Measurements from ENCODE around the gene C5orf63. TPM values are rescaled to one million over a fixed set of nuclear protein-coding genes. Genes with fewer than 3 reads are reported as not detected.
"Not testable (repeated sequence)": the region's sequence is repeated elsewhere in the genome, so short reads cannot be mapped to it uniquely, and the experiment has no call there.

Gene C5orf63
- total and polyA plus RNA-seq, 8 donors: 7.4 to 19.2 (median 13.9) TPM

DNA sequence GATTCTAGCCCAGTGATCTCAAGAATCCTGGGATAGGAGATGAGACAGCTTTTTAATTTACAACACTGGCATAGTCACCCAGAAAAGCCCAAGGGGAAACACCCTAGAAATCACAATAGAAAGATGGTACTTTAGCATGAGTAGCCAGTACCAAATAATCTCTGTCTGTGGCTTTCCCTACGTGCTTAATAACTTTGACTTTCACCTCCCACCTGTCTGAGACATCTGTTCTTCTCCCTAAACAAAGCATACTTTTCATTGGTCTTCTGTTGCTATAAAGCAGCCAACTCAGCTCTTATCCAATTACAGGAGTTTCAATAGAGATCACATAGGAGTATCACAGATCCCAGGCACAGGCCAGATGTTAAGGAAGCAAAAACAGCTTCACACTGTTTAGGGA, 53.4 kb downstream of the C5orf63 start:
- intact Hi-C loops (cut with DNase I): no loop called here
- Histone ChIP-seq H3K27me3 (no peaks in the 10 kb centered on the region), H3K4me3 (no peak overlapping the region), H3K27ac (no peak overlapping the region), H3K36me3 (no peaks in the 10 kb centered on the region), H3K9me3 (no peaks in the 10 kb centered on the region), H3K4me1 (no peaks in the 10 kb centered on the region)
- TF ChIP-seq, protein P1, sequence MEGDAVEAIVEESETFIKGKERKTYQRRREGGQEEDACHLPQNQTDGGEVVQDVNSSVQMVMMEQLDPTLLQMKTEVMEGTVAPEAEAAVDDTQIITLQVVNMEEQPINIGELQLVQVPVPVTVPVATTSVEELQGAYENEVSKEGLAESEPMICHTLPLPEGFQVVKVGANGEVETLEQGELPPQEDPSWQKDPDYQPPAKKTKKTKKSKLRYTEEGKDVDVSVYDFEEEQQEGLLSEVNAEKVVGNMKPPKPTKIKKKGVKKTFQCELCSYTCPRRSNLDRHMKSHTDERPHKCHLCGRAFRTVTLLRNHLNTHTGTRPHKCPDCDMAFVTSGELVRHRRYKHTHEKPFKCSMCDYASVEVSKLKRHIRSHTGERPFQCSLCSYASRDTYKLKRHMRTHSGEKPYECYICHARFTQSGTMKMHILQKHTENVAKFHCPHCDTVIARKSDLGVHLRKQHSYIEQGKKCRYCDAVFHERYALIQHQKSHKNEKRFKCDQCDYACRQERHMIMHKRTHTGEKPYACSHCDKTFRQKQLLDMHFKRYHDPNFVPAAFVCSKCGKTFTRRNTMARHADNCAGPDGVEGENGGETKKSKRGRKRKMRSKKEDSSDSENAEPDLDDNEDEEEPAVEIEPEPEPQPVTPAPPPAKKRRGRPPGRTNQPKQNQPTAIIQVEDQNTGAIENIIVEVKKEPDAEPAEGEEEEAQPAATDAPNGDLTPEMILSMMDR (IDR thresholded peaks at IDR 0.05): no peak
- DNase-seq (no peak), ATAC-seq (no peak)

GRCh38 chr5:127016722-127017121, 56.6 kb downstream of the C5orf63 start:
- H3K4me1 ChIP-seq: peaks cover 0 to 11% of the 10 kb centered on the region in 2 donors
- intact Hi-C loops (cut with DNase I); H3K9me3 ChIP-seq; ATAC-seq; H3K27me3 ChIP-seq; H3K36me3 ChIP-seq; H3K4me3 ChIP-seq; H3K27ac ChIP-seq; DNase-seq: not testable (repeated sequence)

GRCh38 chr5:127015716-127016115, 57.6 kb downstream of the C5orf63 start:
- H3K27me3 ChIP-seq: no peaks in the 10 kb centered on the region
- no peak for ATAC-seq
- H3K27ac ChIP-seq: no peak overlapping the region
- no peaks in the 10 kb centered on the region for H3K9me3 ChIP-seq
- H3K36me3 ChIP-seq: no peaks in the 10 kb centered on the region
- intact Hi-C loops (cut with DNase I): no loop called here
- peaks cover 0 to 11% of the 10 kb centered on the region in 2 donors for H3K4me1 ChIP-seq
- no peak overlapping the region for H3K4me3 ChIP-seq
- DNase-seq: no peak
- TF ChIP-seq, protein P1 (IDR thresholded peaks at IDR 0.05): no peak

DNA sequence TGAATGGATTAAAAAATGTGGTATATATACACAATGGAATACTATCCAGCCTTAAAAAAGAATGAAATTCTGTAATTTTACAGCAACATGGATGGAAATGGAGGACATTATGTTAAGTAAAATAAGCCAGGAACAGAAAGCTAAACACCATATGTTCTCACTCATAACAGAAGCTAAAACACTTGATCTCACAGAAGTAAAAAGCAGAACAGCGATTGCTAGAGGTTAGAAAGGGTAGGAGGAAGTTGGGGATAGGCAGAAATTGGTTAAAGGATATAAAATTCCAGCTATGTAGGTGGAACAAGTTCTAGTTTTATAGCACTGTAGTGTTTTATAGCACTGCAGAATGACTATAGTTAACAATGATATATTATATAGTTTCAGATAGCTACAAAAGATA, 58.7 kb downstream of the C5orf63 start:
- H3K4me3 ChIP-seq: no peak overlapping the region
- H3K9me3 ChIP-seq: no peaks in the 10 kb centered on the region
- H3K36me3 ChIP-seq: no peaks in the 10 kb centered on the region
- H3K27me3 ChIP-seq: no peaks in the 10 kb centered on the region
- no peak for ATAC-seq
- peaks cover 0 to 11% of the 10 kb centered on the region in 2 donors for H3K4me1 ChIP-seq
- no peak for DNase-seq
- intact Hi-C loops (cut with DNase I): no loop called here
- TF ChIP-seq, protein P1 (IDR thresholded peaks at IDR 0.05): no peak
- H3K27ac ChIP-seq: no peak overlapping the region

GRCh38 chr5:127013407-127013806, 59.9 kb downstream of the C5orf63 start:
- peak in 1 of 4 donors; percentile 7 for DNase-seq
- Histone ChIP-seq H3K9me3 (no peaks in the 10 kb centered on the region), H3K4me1 (peaks cover 0 to 11% of the 10 kb centered on the region in 2 donors), H3K36me3 (no peaks in the 10 kb centered on the region), H3K27ac (no peak overlapping the region), H3K4me3 (no peak overlapping the region), H3K27me3 (no peaks in the 10 kb centered on the region)
- TF ChIP-seq, protein P1 (IDR thresholded peaks at IDR 0.05): no peak
- no peak for ATAC-seq
- intact Hi-C loops (cut with DNase I): no loop called here

- intact Hi-C loops (cut with DNase I): no loop called here
- ATAC-seq: peak; percentile 40
Observed at GRCh38 chr5:127012916-127013315, 60.4 kb downstream of the C5orf63 start.

More at GRCh38 chr5:127012916-127013315, 60.4 kb downstream of the C5orf63 start:
- DNase-seq: peak in 1 of 4 donors; percentile 6
- Histone ChIP-seq H3K4me3 (no peak overlapping the region), H3K9me3 (no peaks in the 10 kb centered on the region), H3K27me3 (no peaks in the 10 kb centered on the region), H3K27ac (peak overlapping the region in 1 of 2 donors; percentile 24), H3K4me1 (peaks cover 0 to 11% of the 10 kb centered on the region in 2 donors), H3K36me3 (no peaks in the 10 kb centered on the region)
- TF ChIP-seq, protein P1 (IDR thresholded peaks at IDR 0.05): no peak
